ENCODE results near the gene EBF3.

DNA sequence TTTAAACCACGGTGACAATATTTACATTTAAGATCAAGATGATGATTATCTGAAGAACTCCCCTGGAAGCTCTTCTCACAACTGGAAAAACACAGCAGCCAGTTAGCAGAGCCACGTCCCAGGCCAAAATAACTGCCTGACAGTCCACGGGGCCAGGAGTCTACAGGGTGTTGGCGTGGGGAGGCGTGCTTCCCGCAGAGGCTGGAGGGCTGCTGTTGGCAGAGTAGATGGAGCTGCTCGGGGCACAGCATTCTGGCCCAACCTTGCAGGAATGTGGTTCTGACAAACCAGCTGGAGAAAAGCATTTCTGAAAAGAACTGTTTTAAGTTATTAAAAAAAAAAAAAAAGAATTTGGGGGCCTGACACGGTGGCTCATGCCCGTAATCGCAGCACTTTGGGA is 177.9 kb downstream of the EBF3 start:
- no peak for TF ChIP-seq POLR2AphosphoS5 (IDR thresholded peaks at IDR 0.05; ENCODE audit: borderline replicate concordance, low read depth, low read length)
- no peak for TF ChIP-seq EZH2 (IDR thresholded peaks at IDR 0.05)
